Measurements from ENCODE around the gene RBM19.

The RBM19 gene

DNA sequence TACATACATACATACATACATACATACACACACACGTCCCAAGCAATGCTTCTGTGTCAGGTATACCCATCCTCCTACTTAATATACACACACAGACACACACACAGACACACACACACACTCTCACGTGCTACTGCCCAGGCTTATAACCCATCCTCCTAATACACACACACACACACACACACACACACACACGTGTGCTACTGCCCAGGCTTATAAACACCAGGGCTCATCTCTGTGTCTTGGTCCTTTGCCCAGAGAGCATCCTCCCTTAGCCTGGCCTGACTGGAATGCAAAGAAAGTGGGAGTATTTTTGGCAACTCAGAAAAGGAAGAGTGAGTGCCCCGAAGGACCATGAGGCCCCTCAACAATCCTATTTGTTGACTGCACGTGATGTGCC lies 129.0 kb downstream of the RBM19 start:
- TF ChIP-seq, protein P1, sequence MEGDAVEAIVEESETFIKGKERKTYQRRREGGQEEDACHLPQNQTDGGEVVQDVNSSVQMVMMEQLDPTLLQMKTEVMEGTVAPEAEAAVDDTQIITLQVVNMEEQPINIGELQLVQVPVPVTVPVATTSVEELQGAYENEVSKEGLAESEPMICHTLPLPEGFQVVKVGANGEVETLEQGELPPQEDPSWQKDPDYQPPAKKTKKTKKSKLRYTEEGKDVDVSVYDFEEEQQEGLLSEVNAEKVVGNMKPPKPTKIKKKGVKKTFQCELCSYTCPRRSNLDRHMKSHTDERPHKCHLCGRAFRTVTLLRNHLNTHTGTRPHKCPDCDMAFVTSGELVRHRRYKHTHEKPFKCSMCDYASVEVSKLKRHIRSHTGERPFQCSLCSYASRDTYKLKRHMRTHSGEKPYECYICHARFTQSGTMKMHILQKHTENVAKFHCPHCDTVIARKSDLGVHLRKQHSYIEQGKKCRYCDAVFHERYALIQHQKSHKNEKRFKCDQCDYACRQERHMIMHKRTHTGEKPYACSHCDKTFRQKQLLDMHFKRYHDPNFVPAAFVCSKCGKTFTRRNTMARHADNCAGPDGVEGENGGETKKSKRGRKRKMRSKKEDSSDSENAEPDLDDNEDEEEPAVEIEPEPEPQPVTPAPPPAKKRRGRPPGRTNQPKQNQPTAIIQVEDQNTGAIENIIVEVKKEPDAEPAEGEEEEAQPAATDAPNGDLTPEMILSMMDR (IDR thresholded peaks at IDR 0.05; ENCODE audit: low read depth, low read length), result no peak
- no peak overlapping the region for H3K4me3 ChIP-seq (ENCODE audit: low read depth, low read length)

DNA sequence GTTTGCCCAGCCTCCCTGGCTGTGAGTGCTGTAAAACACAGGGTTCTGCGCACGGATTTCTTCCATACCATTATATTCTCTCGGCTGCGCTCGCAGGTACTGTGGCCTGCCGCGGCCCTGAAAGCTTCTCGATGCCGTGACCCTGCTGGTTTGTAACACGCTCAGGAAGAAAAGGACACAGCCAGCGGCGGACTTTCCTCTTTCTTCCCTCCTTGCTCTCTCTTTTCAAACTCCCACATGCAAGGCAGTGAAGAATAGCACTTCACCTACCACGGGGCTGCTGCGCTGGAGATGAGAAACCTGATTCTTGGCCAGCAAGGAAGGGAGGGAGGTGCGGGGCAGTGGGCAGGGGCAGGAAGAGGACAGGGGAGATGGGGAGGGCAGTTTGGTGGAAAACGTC lies 130.2 kb downstream of the RBM19 start:
- TF ChIP-seq, protein P1 (IDR thresholded peaks at IDR 0.05; ENCODE audit: low read depth, low read length), result no peak
- H3K4me3 ChIP-seq (ENCODE audit: low read depth, low read length), result no peak overlapping the region

DNA sequence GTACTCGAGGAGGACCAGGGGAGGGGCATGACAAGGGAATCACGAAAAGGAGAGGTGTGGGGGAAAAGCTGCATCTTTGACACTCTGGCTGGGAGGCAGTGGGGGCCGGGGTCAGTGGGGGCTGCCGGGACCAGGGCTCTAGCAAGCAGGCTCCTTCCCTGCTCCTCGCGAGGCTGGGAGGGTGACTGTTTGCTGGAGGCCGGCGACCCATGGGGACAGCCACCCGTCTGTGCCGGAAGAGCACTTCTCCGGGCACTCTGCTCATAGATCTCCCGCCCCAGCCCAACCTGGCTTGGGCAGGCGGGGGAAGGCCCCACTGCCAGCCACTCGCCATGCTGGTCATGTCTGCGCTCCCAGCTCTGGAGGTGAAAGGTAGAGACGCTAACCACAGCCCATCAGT lies 130.7 kb downstream of the RBM19 start:
- no peak overlapping the region for H3K4me3 ChIP-seq (ENCODE audit: low read depth, low read length)
- TF ChIP-seq, protein P1 (IDR thresholded peaks at IDR 0.05; ENCODE audit: low read depth, low read length), result no peak

DNA sequence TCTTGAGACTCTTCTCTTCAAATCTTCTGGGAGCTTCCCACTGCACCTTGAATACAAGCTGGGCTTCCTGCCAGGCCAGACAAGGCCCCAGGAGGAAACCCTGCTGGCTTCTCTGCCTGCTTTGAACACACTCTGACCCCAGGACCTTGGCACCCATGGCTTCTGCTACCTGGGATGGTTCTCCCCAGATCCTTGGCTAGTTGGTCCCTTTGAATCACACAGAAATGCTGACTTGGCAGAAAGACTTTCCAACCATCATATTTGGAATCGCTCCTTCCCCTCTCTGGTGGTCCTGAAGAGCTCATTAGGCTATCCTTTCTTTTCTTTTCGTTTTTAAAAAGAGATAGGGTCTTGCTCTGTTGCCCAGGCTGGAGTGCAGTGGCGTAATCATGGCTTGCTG lies 132.7 kb downstream of the RBM19 start:
- H3K4me3 ChIP-seq (ENCODE audit: low read depth, low read length), result no peak overlapping the region

DNA sequence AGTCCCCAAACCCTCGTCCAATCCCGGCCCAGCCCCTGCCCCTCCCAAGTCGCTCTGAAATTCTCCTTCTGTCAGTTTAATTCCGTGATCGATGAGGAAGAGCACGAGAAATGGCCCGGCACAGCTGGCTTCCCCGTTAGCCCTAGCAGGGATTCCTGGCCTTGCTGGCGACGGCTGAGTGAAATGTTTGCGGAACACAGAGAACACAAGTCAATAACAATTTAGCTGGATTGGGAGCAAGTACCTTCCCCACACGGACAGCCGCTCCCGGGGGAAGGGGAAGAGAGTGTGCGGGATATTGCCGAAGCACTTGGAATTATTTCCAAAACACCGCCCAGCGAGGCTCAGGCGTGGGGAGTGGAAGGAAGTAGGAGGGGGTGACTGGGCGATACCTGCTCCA lies 134.6 kb downstream of the RBM19 start:
- no peak overlapping the region for H3K4me3 ChIP-seq (ENCODE audit: low read depth, low read length)
- TF ChIP-seq, protein P1 (IDR thresholded peaks at IDR 0.05; ENCODE audit: low read depth, low read length), result no peak

More for the DNA sequence above, 132.7 kb downstream of the RBM19 start:
- TF ChIP-seq, protein P1 (IDR thresholded peaks at IDR 0.05; ENCODE audit: low read depth, low read length), result no peak

DNA sequence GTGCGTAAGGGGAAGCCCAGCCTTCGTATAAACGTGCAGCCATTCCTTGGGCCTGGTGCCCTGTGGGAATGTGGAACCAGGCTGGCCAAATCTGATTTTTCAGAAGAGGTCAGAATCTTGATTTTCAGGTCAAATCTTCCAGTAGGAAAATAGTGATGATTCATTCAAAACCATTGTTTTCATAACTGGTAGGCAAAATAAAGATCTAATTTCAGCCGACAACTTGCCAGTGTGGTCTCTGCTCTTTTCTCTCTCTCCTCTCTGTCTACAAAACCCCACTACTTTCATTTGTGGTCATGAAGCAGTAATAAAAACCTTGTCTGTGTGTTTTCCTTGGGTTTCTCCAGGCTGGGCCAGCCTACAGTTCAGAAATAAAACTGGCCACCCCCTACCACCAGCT lies 135.1 kb downstream of the RBM19 start:
- TF ChIP-seq, protein P1 (IDR thresholded peaks at IDR 0.05; ENCODE audit: low read depth, low read length), result no peak
- H3K4me3 ChIP-seq (ENCODE audit: low read depth, low read length), result no peak overlapping the region

DNA sequence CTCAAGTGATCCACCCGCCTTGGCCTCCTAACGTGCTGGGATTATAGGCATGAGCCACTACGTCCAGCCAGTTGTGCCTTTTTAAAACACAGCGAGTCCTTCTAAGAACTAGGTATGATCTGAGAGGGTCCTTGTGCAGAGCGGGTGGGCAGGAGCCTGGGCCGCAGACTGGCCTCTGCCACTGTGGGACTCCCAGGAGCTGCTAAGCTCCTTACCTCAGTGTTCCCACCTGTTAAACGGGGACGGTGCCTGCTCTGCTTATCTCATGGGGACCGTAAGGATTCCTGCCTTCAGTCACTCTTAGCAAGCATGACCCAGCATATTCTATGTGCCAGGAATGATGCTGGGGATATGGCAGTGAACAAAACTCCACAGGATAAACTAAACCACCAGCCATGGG lies 136.9 kb downstream of the RBM19 start:
- TF ChIP-seq, protein P1 (IDR thresholded peaks at IDR 0.05; ENCODE audit: low read depth, low read length), result no peak
- no peak overlapping the region for H3K4me3 ChIP-seq (ENCODE audit: low read depth, low read length)
